A673 (cell line): ENCODE results near the gene CMTM1. TPM values are rescaled to one million over a fixed set of nuclear protein-coding genes. Genes with fewer than 3 reads are reported as not detected.
"Not testable (repeated sequence)": the region's sequence is repeated elsewhere in the genome, so short reads cannot be mapped to it uniquely, and the experiment has no call there.

Experiments used
- BruUV-seq: library from RNA; stranded (reverse); fragments of 400-500 nt; replicated peaks from 2 replicates; lab custom pipeline; 2021; lab: Mats Ljungman, UMichigan
- CTCF ChIA-PET: fragments of 300-600 bp; sonication (Branson Sonifier 250); formaldehyde crosslinking; loops from one replicate; lab custom pipeline; 2022; ENCODE audit warnings: antibody characterized with exemption; lab: Charles Lee
- POLR2A ChIA-PET: fragments of 300-600 bp; sonication (Branson Sonifier 250); formaldehyde crosslinking; loops from one replicate; lab custom pipeline; 2022; ENCODE audit warnings: antibody characterized with exemption; ENCODE audit not compliant: low non-redundant PET; lab: Charles Lee
- DNase-seq: peaks from one replicate; pipeline ENCODE4 v3.0.0-alpha.2; 2015; ENCODE audit warnings: low spot score
- H3K27ac ChIP-seq: fragments of 200-600 bp; sonication (generic); 2 replicates; pipeline ENCODE4 v1.5.1; 2016; ENCODE audit warnings: mixed run types, low read depth, mild to moderate bottlenecking, mixed read lengths, antibody characterized with exemption, low read length; ENCODE audit not compliant: poor library complexity, severe bottlenecking
- H3K27me3 ChIP-seq: fragments of 200-600 bp; sonication (generic); replicated peaks from 2 replicates; pipeline ENCODE4 v1.6.1; 2017; ENCODE audit warnings: mixed run types, low read depth, mild to moderate bottlenecking, mixed read lengths, antibody characterized with exemption, low read length; ENCODE audit not compliant: insufficient read depth, poor library complexity
- H3K36me3 ChIP-seq: fragments of 200-600 bp; sonication (generic); 2 replicates; pipeline ENCODE4 v1.6.1; 2016; ENCODE audit warnings: mixed run types, mild to moderate bottlenecking, mixed read lengths, antibody characterized with exemption, low read length; ENCODE audit not compliant: insufficient read depth, poor library complexity, severe bottlenecking
- H3K4me1 ChIP-seq: fragments of 200-600 bp; sonication (generic); 2 replicates; pipeline ENCODE4 v1.6.1; 2017; ENCODE audit warnings: mixed run types, mild to moderate bottlenecking, mixed read lengths, antibody characterized with exemption, low read length; ENCODE audit not compliant: insufficient read depth, poor library complexity, severe bottlenecking
- H3K4me3 ChIP-seq: fragments of 200-600 bp; sonication (generic); 2 replicates; pipeline ENCODE4 v1.5.1; 2016; ENCODE audit warnings: low read depth, mixed run types, mild to moderate bottlenecking, mixed read lengths, low read length; ENCODE audit not compliant: poor library complexity, severe bottlenecking
- H3K9me3 ChIP-seq: fragments of 200-600 bp; sonication (generic); 2 replicates; pipeline ENCODE4 v1.6.1; 2016; ENCODE audit warnings: mixed run types, low read depth, mild to moderate bottlenecking, mixed read lengths, antibody characterized with exemption, low read length; ENCODE audit not compliant: poor library complexity, severe bottlenecking
- EZH2 ChIP-seq: fragments of 200-600 bp; sonication (generic); IDR thresholded peaks from 2 replicates; pipeline ENCODE4 v1.6.1; 2017; ENCODE audit warnings: borderline replicate concordance, low read depth, mild to moderate bottlenecking, mixed read lengths, antibody characterized with exemption, low read length; ENCODE audit not compliant: poor library complexity, severe bottlenecking
- intact Hi-C: fragments of 100-400 bp; cut with micrococcal nuclease; formaldehyde crosslinking; loops from one replicate; pipeline ENCODE4 v1.10.0; 2022; ENCODE audit not compliant: unreplicated experiment
- total RNA-seq: library from RNA; stranded (reverse); gene quantifications from 2 replicates; pipeline ENCODE4 v1.2.3, GENCODE V29; 2021
- TF ChIP-seq, protein P1 (sequence below): fragments of 300-800, 200-600 bp; sonication (generic); conservative IDR thresholded peaks from 2 replicates; pipeline ENCODE4 v1.5.1; 2017; ENCODE audit warnings: low read depth, mild to moderate bottlenecking, antibody characterized with exemption, low read length, moderate library complexity, mixed read lengths

Gene CMTM1
- total RNA-seq, 1 experiment from 2014 or later, result 7.1 TPM

DNA sequence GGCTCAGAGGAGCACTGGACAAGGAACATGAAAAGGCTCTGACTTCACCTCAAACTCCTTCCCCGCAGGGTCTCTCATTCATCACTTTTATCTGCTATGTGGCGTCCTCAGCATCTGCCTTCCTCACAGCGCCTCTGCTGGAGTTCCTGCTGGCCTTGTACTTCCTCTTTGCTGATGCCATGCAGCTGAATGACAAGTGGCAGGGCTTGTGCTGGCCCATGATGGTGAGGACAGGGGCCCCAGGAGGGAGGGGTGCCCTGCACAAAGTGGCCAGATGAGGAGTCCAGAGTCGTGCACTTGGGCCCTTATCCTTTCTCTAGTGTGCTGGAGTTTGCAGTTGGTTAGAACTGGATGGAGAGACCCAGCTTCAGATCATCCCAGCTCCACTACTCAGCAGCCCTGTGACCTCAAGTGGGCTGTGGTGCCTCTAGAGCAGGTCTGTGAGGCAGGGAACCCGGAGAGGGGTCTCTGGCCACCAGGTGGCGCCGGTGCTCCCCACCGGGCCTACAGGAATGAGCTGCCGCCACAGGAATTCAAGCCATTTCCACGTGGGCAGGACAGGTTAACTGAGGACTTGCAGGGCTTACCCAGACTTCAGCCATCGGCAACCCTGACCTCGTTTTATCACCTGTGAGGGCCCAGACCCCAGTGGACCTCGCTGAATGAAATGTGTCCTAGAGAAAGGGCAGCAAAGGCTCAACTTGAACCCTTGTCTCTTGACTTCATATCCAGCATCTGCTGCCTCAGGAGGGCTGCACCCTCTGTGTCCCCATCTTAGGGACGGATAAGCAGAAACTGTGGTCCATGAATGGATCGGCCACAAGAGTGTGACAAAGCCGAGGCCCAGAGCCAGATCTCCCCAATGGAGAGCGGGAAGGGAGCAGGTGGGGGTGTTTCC lies 42.3 kb downstream of the CMTM1 start:
- H3K36me3 ChIP-seq, result peaks cover 43% of the 10 kb centered on the region
- POLR2A ChIA-PET, result no interaction called here
- H3K27me3 ChIP-seq, result no peaks in the 10 kb centered on the region
- TF ChIP-seq, protein P1, sequence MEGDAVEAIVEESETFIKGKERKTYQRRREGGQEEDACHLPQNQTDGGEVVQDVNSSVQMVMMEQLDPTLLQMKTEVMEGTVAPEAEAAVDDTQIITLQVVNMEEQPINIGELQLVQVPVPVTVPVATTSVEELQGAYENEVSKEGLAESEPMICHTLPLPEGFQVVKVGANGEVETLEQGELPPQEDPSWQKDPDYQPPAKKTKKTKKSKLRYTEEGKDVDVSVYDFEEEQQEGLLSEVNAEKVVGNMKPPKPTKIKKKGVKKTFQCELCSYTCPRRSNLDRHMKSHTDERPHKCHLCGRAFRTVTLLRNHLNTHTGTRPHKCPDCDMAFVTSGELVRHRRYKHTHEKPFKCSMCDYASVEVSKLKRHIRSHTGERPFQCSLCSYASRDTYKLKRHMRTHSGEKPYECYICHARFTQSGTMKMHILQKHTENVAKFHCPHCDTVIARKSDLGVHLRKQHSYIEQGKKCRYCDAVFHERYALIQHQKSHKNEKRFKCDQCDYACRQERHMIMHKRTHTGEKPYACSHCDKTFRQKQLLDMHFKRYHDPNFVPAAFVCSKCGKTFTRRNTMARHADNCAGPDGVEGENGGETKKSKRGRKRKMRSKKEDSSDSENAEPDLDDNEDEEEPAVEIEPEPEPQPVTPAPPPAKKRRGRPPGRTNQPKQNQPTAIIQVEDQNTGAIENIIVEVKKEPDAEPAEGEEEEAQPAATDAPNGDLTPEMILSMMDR, result peak; percentile 95
- TF ChIP-seq EZH2, result no peak
- H3K9me3 ChIP-seq, result no peaks in the 10 kb centered on the region
- peak; percentile 83 for DNase-seq
- no TSS peak for BruUV-seq
- H3K4me1 ChIP-seq, result peaks cover 18% of the 10 kb centered on the region
- H3K4me3 ChIP-seq, result no peak overlapping the region
- H3K27ac ChIP-seq, result no peak overlapping the region
- intact Hi-C loops, result loop anchor here (5.0 kb wide), 1 partner anchor 259 kb away; no protein-coding TSS in a partner anchor
- CTCF ChIA-PET, result interaction anchor here (0.6 to 1.3 kb wide), 11 partner anchors 8 to 259 kb away, joined by 3 to 20 read pairs (median 3); no protein-coding TSS in a partner anchor

DNA sequence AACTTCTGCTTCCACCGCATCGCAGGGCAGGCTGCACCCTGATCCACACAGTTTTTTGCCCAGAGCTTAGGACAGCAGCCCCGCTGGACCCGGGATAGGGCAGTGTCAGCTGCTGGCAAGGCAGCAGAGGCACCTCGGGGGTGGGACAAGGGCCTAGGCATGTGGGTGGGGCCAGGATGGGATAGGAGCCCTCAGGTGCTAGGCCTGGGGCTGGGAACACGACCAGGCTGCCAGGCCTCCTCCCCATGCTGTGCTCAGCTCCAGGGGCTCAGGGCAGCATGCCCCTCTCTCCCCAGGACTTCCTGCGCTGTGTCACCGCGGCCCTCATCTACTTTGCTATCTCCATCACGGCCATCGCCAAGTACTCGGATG lies 42.9 kb downstream of the CMTM1 start:
- Histone ChIP-seq H3K27me3 (no peaks in the 10 kb centered on the region), H3K27ac (no peak overlapping the region), H3K4me3 (no peak overlapping the region), H3K9me3 (no peaks in the 10 kb centered on the region), H3K36me3 (peaks cover 46% of the 10 kb centered on the region), H3K4me1 (peaks cover 12% of the 10 kb centered on the region)
- intact Hi-C loops, result loop anchor here (5.0 kb wide), 1 partner anchor 258 kb away; no protein-coding TSS in a partner anchor
- ChIA-PET POLR2A (no interaction called here), CTCF (interaction anchor here (0.6 to 1.3 kb wide), 10 partner anchors 8 to 259 kb away, joined by 3 to 20 read pairs (median 3); no protein-coding TSS in a partner anchor)
- BruUV-seq, result no TSS peak
- TF ChIP-seq, protein P1, result no peak
- TF ChIP-seq EZH2, result no peak
- no peak for DNase-seq

DNA sequence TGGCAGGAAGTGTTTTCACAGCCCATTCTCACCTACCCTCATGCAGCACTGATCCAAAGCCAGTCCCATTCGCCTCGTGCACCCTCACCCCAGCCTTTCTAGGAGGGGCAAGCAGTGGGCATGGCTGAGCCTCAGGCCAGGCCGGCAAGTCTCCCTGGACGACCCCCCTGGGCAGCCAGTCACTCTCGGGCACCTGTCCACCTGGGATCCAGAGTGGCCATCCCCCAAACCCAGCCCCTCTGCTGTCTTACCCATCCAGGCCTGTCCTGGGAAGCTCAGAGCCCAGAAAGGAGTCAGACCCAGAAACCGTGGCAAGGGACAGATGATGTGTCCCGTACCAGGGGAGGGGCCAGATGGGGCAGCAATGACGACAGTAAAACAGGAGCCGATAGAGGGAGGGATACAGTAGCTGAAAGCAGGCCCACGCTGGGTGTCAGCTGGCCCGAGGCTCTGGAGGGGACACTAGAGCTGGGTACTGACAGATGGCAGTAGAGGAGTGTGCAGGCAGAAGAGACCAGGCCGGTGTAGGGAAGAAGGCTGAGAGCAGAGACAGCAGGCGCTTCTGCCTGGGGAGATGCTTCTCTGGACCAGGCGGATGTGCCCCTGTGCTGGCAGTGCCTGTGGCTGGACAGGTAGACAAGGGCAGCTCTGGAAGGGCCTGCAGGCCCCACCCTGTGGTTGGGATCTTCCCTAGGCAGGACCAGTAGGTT lies 44.0 kb downstream of the CMTM1 start:
- no peaks in the 10 kb centered on the region for H3K27me3 ChIP-seq
- ChIA-PET CTCF (interaction anchor here (0.6 kb wide), 1 partner anchor 77 kb away, joined by 3 read pairs; no protein-coding TSS in a partner anchor), POLR2A (no interaction called here)
- H3K4me3 ChIP-seq, result no peak overlapping the region
- intact Hi-C loops, result no loop called here
- H3K4me1 ChIP-seq, result peaks cover 11% of the 10 kb centered on the region
- H3K27ac ChIP-seq, result no peak overlapping the region
- no TSS peak for BruUV-seq
- DNase-seq, result no peak
- H3K9me3 ChIP-seq, result no peaks in the 10 kb centered on the region
- TF ChIP-seq EZH2, result no peak
- TF ChIP-seq, protein P1, result no peak
- H3K36me3 ChIP-seq, result peaks cover 48% of the 10 kb centered on the region

DNA sequence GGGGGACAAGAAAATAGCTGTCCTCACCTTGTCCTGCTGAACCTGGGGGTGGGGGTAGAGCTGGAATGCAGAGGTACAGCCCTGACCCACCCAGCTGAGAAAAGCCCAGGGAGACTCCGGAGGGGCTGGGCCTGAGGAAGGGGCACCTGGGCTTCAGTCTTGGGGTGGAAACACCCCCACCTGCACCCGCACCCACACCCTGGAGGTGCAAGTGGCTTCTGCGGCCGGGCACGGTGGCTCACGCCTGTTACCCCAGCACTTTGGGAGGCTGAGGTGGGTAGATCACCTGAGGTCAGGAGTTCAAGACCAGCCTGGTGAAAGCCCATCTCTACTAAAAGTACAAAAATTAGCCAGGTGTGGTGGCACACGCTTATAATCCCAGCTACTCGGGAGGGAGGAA lies 45.7 kb downstream of the CMTM1 start:
- H3K4me3 ChIP-seq, H3K27me3 ChIP-seq, H3K4me1 ChIP-seq, H3K9me3 ChIP-seq, DNase-seq, H3K27ac ChIP-seq, BruUV-seq, intact Hi-C loops: not testable (repeated sequence)
- POLR2A ChIA-PET, result interaction anchor here (0.7 kb wide), 1 partner anchor 35 kb away, joined by 5 read pairs; no protein-coding TSS in a partner anchor
- H3K36me3 ChIP-seq, result peaks cover 48% of the 10 kb centered on the region
- CTCF ChIA-PET, result interaction anchor here (0.6 kb wide), 1 partner anchor 135 kb away, joined by 5 read pairs; no protein-coding TSS in a partner anchor
